GM10248 (cell line): ENCODE measurements around the gene ABAT.

Experiments used
- CTCF ChIA-PET: fragments of 300-600 bp; sonication (Branson Sonifier 250); formaldehyde crosslinking; extraction: SDS; loops from one replicate; lab custom pipeline; 2021; ENCODE audit warnings: antibody characterized with exemption; lab: Yijun Ruan, JAX
- POLR2A ChIA-PET: fragments of 350-650 bp; sonication (Branson Sonifier 250); formaldehyde crosslinking; extraction: SDS; loops from one replicate; lab custom pipeline; 2020; ENCODE audit warnings: antibody characterized with exemption; lab: Yijun Ruan, JAX
- DNase-seq: peaks from one replicate; pipeline ENCODE4 v3.0.0; 2012; ENCODE audit errors: extremely low spot score
- CTCF ChIP-seq: IDR thresholded peaks from 2 replicates; pipeline ENCODE4 v1.5.1; 2012; ENCODE audit warnings: mild to moderate bottlenecking, low read depth; ENCODE audit errors: extremely low read depth, missing control alignments, control extremely low read depth

Gene ABAT

DNA sequence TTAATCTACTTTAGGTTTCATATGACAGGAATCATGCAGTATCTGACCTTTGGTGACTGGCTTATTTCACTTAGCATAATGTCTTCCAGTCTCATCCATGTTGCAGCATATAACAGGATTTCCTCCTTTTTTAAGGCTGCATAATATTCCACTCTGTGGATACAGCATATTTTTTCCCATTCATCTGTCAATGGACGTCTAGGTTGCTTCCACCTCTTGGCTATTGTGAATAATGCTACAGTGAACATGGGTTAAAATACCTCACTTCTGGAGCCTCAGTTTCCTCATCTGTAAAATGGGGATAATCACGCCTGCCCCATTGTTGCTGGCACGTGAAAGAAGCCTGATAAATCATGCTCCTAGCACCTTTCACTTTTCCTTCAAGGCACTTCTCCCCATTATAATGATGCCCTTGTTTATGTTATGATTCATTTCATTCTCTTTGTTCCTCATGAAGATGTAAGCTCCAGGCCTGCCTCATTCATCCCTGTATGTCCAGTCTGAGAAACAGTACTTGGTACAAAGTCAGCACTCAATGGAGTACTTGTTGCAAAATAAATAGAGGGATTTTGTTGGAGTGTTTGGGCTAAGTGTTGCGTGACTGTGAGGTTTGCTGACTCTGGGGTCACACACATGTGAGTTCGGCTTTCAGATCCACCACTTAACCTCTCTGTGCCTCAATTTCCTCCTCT, 59.6 kb downstream of the ABAT start:
- ChIA-PET CTCF (no interaction called here), POLR2A (no interaction called here)

DNA sequence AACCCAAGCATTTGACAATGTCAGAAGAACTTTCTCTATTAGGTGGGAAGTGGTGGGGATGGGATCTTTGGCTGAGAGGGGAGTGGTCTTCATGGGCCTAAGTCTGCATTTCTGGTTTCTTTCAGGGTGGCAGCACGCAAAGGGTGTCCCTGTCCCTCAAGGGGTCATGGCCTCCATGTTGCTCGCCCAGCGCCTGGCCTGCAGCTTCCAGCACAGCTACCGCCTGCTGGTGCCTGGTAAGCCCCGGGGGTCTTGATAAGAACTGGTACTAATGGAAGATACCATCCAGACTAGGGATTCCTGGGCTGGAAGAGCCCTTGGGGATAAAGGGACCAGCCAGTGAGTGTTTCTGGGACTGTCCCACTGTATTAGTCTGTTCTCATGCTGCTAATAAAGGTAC, 61.2 kb downstream of the ABAT start:
- ChIA-PET POLR2A (no interaction called here), CTCF (no interaction called here)
- no peak for TF ChIP-seq CTCF
- no peak for DNase-seq

More for the DNA sequence above, 59.6 kb downstream of the ABAT start:
- no peak for DNase-seq
- no peak for TF ChIP-seq CTCF

DNA sequence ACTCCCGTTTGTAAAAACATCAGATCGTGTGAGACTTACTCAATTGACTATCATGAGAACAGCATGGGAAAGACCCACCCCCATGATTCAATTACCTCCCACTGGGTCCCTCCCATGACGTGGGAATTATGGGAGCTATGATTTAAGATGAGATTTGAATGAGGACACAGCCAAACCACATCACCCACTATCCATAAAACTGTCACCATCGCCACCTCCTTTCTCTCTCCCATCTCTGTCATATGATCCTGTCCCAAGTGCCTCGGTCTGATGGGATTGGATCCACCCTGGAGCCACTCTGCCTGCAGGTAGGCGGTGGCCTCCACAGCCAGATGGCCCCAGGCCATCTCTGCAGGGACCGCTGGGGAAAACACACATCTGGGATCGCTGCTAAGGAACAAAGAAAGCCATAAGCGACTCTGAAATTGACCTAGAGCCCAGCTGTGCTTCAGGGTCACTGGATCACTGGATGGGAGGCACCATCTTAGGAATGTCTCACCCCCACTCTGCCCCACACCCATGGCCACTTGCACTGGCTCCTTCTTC, 61.8 kb downstream of the ABAT start:
- no peak for TF ChIP-seq CTCF
- CTCF ChIA-PET = no interaction called here
- no peak for DNase-seq
- POLR2A ChIA-PET = no interaction called here

DNA sequence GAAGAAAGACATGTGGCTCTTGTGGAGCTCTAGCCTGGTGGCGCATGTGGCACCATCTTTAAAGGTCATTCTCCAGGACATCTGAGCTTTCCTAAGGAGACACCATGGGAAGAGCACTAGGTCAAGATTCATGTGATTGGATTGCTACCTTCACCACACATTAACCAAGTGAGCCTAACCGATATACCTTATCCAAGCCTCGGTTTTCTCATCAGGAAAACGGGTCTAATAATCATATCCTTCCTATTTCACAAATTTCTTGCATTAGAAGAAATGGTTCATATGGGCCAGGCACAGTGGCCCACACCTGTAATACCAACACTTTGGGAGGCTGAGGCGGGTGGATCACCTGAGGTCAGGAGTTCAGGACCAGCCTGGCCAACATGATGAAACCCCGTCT, 64.7 kb downstream of the ABAT start:
- no peak for TF ChIP-seq CTCF
- ChIA-PET CTCF (interaction anchor here (0.8 kb wide), 1 partner anchor 33 kb away, joined by 3 read pairs; no protein-coding TSS in a partner anchor), POLR2A (no interaction called here)
- no peak for DNase-seq

DNA sequence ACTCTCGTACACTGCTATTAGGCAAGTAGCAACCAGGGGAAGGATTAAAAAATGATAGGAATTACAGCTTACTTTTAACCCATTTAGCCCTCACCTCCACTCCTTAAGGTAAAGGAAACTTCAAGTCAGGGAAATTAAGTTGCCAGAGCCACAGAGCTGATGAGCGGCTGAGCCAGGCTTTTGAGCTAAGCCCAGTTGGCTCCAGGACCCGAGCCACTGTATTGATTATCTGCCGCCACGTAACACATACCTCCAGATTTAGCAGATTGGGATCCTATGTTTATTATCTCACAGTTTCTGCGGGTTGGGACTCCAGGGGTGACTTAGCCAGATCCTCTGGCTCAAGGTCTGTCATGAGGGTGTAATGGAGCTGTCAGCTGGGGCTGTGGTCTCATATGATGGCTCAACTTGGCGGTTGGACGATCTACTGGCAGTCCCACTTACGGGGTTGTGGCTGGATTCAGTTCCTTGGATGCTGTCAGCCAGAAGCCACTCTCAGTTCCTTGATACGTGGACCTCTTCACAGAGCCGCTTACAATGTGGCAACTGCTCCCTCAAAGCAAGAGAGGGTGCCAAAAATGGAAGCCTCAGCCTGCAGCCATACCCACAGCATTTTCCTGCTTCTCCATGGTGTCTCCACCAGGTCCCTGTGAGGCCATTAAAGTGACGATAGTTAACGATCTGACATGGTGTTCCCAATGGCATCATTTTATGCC, 65.7 kb downstream of the ABAT start:
- TF ChIP-seq CTCF = no peak
- ChIA-PET POLR2A (no interaction called here), CTCF (no interaction called here)
- DNase-seq = no peak

- TF ChIP-seq CTCF = no peak
- ChIA-PET POLR2A (no interaction called here), CTCF (no interaction called here)
- no peak for DNase-seq
These were observed 66.4 kb downstream of the ABAT start for GRCh38 chr16:8740775-8741355.
